Ishikawa (cell line): ENCODE results near the gene GPC6.

Experiments used
- CEBPB ChIP-seq: IDR thresholded peaks from 2 replicates; pipeline ENCODE4 v1.6.1; 2012
- RAD21 ChIP-seq: IDR thresholded peaks from 2 replicates; pipeline ENCODE4 v1.6.1; 2012; ENCODE audit warnings: low read depth
- ZBTB7A ChIP-seq: IDR thresholded peaks from 2 replicates; pipeline ENCODE4 v1.6.1; 2012; ENCODE audit warnings: low read depth

GRCh38 chr13:93529961-93530360 is 303.4 kb downstream of the GPC6 start:
- TF ChIP-seq ZBTB7A (no peak), RAD21 (no peak), CEBPB (no peak)
